ENCODE data around the gene JMJD7. TPM values are rescaled to one million over a fixed set of nuclear protein-coding genes. Genes with fewer than 3 reads are reported as not detected.

Gene JMJD7
- total RNA-seq, 4 donors from 2014 or later: 1.9 to 10.9 (median 7.6) TPM

DNA sequence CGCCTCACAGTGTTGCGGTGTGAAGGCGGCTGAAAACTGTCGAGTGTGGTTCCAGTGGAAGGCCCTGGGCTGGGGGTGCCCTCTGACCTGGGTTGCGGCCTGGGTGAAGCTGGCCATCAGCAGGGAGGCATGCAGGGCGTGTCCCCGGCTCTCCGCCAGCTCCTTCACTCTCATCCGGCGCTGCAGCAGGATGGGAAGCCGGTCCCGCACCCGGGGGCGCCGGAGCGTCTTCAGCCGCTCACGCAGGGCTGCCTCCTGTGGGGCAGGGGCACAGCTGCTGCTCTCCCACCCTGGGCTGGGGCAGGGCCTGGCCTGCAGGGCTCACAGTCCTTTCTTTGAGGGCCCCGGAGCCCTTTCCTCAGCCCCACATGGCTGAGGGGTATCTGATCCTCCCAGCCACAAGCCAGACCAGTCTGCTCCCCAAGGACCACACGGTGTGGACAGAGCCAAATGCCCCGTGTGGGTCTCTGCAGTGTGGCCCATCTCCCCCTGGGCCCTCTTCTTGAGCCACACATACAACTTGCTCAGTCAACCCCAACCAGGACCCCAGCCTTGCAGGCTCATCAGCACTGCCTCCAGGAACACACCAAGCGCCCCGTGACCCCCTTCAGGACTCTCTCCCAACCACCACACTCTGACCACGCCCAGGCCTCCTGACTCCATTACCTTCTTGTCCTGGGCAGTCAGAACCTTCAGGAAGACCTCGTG is 39.1 kb downstream of the JMJD7 start:
- Histone ChIP-seq H3K27me3 (no peaks in the 10 kb centered on the region), H3K4me1 (peaks cover 0 to 4% (median 0%) of the 10 kb centered on the region in 4 donors), H3K9me3 (no peaks in the 10 kb centered on the region), H3K27ac (no peak overlapping the region), H3K4me3 (no peak overlapping the region), H3K36me3 (no peaks in the 10 kb centered on the region)
- intact Hi-C loops (cut with DNase I; ENCODE audit: low total_unique reads): no loop called here
- DNase-seq: no peak
- no peak for TF ChIP-seq POLR2AphosphoS5 (IDR thresholded peaks at IDR 0.05)
- no peak for TF ChIP-seq POLR2A (IDR thresholded peaks at IDR 0.05)
- no peak for TF ChIP-seq EP300 (IDR thresholded peaks at IDR 0.05; ENCODE audit: low read depth)
- TF ChIP-seq, protein P1, sequence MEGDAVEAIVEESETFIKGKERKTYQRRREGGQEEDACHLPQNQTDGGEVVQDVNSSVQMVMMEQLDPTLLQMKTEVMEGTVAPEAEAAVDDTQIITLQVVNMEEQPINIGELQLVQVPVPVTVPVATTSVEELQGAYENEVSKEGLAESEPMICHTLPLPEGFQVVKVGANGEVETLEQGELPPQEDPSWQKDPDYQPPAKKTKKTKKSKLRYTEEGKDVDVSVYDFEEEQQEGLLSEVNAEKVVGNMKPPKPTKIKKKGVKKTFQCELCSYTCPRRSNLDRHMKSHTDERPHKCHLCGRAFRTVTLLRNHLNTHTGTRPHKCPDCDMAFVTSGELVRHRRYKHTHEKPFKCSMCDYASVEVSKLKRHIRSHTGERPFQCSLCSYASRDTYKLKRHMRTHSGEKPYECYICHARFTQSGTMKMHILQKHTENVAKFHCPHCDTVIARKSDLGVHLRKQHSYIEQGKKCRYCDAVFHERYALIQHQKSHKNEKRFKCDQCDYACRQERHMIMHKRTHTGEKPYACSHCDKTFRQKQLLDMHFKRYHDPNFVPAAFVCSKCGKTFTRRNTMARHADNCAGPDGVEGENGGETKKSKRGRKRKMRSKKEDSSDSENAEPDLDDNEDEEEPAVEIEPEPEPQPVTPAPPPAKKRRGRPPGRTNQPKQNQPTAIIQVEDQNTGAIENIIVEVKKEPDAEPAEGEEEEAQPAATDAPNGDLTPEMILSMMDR (IDR thresholded peaks at IDR 0.05): no peak
- 85% methylated on average over 9 of the region's 25 CpGs; no CpG with 5 or more reads in 1 of the 2 donors for WGBS, 2 donors (ENCODE audit: low coverage in 1 of 2)
- in situ Hi-C loops (cut with MboI; ENCODE audit: low pct_ligation_motif_present in 1 of 4, low pct_unique_long_range_greater_than_20kb in 1 of 4, low sequenced_read_pairs in 3 of 4): no loop called here

DNA sequence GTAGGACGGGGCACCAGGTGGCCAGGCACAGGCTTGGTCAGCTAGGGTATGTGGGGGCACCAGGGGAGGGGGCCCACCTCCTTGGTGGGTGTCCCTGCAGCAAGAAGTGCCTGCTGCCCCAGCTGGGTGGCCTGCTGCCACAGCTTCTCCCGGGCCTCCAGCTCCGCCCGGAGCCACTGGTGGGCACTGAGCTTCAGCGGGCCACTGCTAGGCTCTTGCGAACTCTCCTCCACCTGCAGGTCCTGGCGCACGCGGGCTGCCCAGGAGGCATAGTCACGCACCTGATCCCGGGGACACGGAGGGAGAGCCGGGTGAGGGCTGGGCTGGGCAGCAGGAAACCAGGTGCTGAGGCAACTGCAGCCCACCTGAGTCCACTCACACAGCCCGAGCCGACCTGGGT is 40.4 kb downstream of the JMJD7 start:
- in situ Hi-C loops (cut with MboI; ENCODE audit: low pct_ligation_motif_present in 1 of 4, low pct_unique_long_range_greater_than_20kb in 1 of 4, low sequenced_read_pairs in 3 of 4) (no loop called here), intact Hi-C loops (cut with DNase I; ENCODE audit: low total_unique reads) (no loop called here)
- H3K9me3 ChIP-seq: no peaks in the 10 kb centered on the region
- 86% methylated on average over 14 of the region's 15 CpGs; no CpG with 5 or more reads in 1 of the 2 donors for WGBS, 2 donors (ENCODE audit: low coverage in 1 of 2)
- no peak for DNase-seq
- no peak overlapping the region for H3K4me3 ChIP-seq
- H3K27me3 ChIP-seq: no peaks in the 10 kb centered on the region
- H3K36me3 ChIP-seq: no peaks in the 10 kb centered on the region
- H3K4me1 ChIP-seq: no peaks in the 10 kb centered on the region
- TF ChIP-seq, protein P1 (IDR thresholded peaks at IDR 0.05): no peak
- TF ChIP-seq POLR2A (IDR thresholded peaks at IDR 0.05) (no peak), POLR2AphosphoS5 (IDR thresholded peaks at IDR 0.05) (no peak), EP300 (IDR thresholded peaks at IDR 0.05; ENCODE audit: low read depth) (no peak)
- H3K27ac ChIP-seq: no peak overlapping the region

DNA sequence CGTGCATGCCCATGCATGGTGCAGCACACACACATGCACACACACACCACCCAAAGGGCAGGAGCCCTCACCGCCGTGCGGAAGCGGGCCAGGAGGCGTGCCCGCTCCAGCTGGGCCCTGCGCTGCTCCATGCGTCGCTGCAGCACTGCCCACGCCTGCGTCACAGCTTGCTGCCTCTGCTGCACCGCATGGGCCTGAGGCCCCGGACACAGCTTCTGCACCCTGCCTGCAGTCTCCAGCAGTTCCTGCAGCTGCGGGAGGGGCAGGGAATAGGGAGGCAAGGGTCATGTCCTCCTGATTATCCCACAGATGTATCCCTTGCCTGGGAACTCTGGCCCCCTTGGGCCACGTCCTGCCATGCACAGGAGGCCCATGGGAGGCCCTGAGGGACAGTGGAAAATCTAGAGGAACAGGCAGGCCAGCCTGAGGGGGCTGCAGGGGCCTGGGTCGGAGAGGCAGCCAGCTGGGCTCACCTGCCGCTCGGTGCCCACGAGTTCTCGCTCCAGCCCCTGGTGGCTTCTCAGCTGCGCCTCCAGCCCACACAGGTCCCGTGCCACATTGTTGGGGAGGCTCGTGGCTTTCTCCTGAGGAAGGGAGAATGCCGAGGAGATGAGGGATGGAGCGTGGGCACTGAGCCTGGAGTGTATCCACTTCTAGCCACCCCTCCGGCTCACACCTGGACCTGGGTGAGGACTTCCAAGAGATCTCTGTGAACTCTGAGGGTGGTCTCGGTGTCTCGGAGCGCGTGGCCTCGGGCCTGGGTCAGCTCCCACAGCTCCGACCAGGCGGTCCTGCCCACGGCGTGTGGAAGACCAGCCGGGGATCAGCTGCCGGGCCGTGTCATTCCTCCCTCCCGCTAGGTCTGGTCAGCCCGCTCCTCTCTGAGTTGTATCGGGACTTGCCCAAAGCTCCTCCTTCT is 42.1 kb downstream of the JMJD7 start:
- 89% methylated on average over 42 of the region's 42 CpGs; no CpG with 5 or more reads in 1 of the 2 donors for WGBS, 2 donors (ENCODE audit: low coverage in 1 of 2)
- intact Hi-C loops (cut with DNase I; ENCODE audit: low total_unique reads): no loop called here
- H3K9me3 ChIP-seq: no peaks in the 10 kb centered on the region

DNA sequence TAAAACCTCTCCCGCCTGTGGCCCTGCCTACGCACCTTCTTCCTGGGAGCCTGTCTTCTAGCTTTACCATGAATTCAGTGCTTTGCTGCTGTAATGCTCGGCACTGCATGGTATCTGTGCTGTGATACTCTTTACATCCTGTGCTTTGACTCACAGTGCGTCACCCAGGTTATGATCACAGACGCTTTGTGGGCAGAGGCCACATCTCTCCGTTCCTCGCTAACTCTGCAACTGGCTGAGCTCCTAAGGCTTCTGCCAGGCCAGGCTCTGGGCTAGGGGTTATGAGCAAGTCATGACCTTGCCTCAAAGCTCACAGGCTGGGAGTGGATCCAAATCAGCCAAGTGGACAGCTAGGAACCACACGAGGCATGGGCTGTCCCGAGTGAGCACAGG is 42.8 kb downstream of the JMJD7 start:
- TF ChIP-seq POLR2AphosphoS5 (IDR thresholded peaks at IDR 0.05) (no peak), POLR2A (IDR thresholded peaks at IDR 0.05) (no peak), EP300 (IDR thresholded peaks at IDR 0.05; ENCODE audit: low read depth) (no peak)
- TF ChIP-seq, protein P1 (IDR thresholded peaks at IDR 0.05): no peak
- no peaks in the 10 kb centered on the region for H3K9me3 ChIP-seq

More for the DNA sequence above, 42.1 kb downstream of the JMJD7 start:
- no peak overlapping the region for H3K27ac ChIP-seq
- in situ Hi-C loops (cut with MboI; ENCODE audit: low pct_ligation_motif_present in 1 of 4, low pct_unique_long_range_greater_than_20kb in 1 of 4, low sequenced_read_pairs in 3 of 4): no loop called here
- H3K36me3 ChIP-seq: no peaks in the 10 kb centered on the region
- TF ChIP-seq, protein P1 (IDR thresholded peaks at IDR 0.05): no peak
- TF ChIP-seq POLR2AphosphoS5 (IDR thresholded peaks at IDR 0.05): no peak
- TF ChIP-seq POLR2A (IDR thresholded peaks at IDR 0.05): no peak
- TF ChIP-seq EP300 (IDR thresholded peaks at IDR 0.05; ENCODE audit: low read depth): no peak
- no peaks in the 10 kb centered on the region for H3K27me3 ChIP-seq
- no peaks in the 10 kb centered on the region for H3K4me1 ChIP-seq
- DNase-seq: no peak
- no peak overlapping the region for H3K4me3 ChIP-seq

More for the DNA sequence above, 42.8 kb downstream of the JMJD7 start:
- Histone ChIP-seq H3K27ac (no peak overlapping the region), H3K4me1 (no peaks in the 10 kb centered on the region), H3K36me3 (no peaks in the 10 kb centered on the region), H3K27me3 (no peaks in the 10 kb centered on the region), H3K4me3 (no peak overlapping the region)
- WGBS, 2 donors (ENCODE audit: low coverage in 1 of 2): 79 to 80% methylated on average over 1 to 8 of the region's 9 CpGs
- no peak for DNase-seq
- in situ Hi-C loops (cut with MboI; ENCODE audit: low pct_ligation_motif_present in 1 of 4, low pct_unique_long_range_greater_than_20kb in 1 of 4, low sequenced_read_pairs in 3 of 4) (no loop called here), intact Hi-C loops (cut with DNase I; ENCODE audit: low total_unique reads) (no loop called here)

Measured in transverse colon (tissue), 4 donors.